OCI-LY3 (cell line): Measurements from ENCODE around the gene KCNJ18.
"Not testable (repeated sequence)": the region's sequence is repeated elsewhere in the genome, so short reads cannot be mapped to it uniquely, and the experiment has no call there.

Experiments
- EZH2phosphoT487 ChIP-seq: fragments of 200-600 bp; shearing (Covaris generic); IDR thresholded peaks from 2 replicates; pipeline ENCODE4 v1.6.1; 2018; ENCODE audit warnings: antibody characterized with exemption, mixed run types, low read depth
- TF ChIP-seq, protein P1 (sequence below): fragments of 200-600, 300-600 bp; sonication (generic); IDR thresholded peaks from 2 replicates; pipeline ENCODE4 v1.5.1; 2014; ENCODE audit warnings: antibody characterized with exemption, low read length, low read depth

DNA sequence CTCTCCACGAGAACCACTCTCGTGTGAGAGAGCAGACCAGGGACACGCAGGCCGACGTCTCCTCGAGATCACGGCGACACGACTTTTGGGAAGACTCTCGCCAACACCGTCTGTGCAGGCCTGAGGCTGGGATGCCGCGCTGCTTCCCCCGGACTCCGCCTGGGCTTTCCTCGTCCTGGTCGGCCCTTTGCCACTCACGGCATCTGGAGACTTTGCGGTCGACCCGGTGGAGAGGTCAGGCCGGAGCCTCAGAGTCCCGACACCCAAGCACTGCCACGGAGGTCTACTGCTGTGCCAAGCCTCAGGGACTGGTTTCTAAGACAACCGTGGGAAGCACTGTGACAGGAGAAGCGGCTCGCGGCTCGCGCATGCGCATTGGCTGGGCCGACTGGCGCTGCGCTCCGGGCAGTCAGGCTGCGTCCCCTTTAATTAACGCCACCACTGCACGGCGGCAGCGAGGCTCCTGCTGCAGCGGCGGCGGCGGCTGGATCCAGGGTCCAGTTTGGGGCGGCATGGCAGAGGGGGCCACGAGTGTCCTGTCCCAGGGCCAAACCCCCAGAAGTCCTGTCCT, 9.1 kb upstream of the KCNJ18 start:
- TF ChIP-seq, protein P1, sequence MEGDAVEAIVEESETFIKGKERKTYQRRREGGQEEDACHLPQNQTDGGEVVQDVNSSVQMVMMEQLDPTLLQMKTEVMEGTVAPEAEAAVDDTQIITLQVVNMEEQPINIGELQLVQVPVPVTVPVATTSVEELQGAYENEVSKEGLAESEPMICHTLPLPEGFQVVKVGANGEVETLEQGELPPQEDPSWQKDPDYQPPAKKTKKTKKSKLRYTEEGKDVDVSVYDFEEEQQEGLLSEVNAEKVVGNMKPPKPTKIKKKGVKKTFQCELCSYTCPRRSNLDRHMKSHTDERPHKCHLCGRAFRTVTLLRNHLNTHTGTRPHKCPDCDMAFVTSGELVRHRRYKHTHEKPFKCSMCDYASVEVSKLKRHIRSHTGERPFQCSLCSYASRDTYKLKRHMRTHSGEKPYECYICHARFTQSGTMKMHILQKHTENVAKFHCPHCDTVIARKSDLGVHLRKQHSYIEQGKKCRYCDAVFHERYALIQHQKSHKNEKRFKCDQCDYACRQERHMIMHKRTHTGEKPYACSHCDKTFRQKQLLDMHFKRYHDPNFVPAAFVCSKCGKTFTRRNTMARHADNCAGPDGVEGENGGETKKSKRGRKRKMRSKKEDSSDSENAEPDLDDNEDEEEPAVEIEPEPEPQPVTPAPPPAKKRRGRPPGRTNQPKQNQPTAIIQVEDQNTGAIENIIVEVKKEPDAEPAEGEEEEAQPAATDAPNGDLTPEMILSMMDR = not testable (repeated sequence)
- not testable (repeated sequence) for TF ChIP-seq EZH2phosphoT487
